Sigmoid colon (tissue), 7 donors: ENCODE data around the gene LLGL2. TPM values are rescaled to one million over a fixed set of nuclear protein-coding genes. Genes with fewer than 3 reads are reported as not detected.

ENCODE experiments used
- DNase-seq: peaks from one replicate; pipeline ENCODE4 v3.0.0-alpha.2; 2019
- H3K27ac ChIP-seq, 4 donors: fragments of 200-600 bp; sonication (generic); one replicate each; pipeline ENCODE4 v1.5.1; 2016 to 2019; ENCODE audit warnings: mild to moderate bottlenecking in 1 of 4
- H3K27me3 ChIP-seq, 3 donors: fragments of 200-600 bp; sonication (generic); one replicate each; pipeline ENCODE4 v1.5.1; 2019; ENCODE audit warnings: mild to moderate bottlenecking in 1 of 3
- H3K36me3 ChIP-seq, 4 donors: fragments of 200-600 bp; sonication (generic); one replicate each; pipeline ENCODE4 v1.5.1; 2016 to 2019
- H3K4me1 ChIP-seq, 4 donors: fragments of 200-600 bp; sonication (generic); one replicate each; pipeline ENCODE4 v1.5.1; 2017 to 2019
- H3K4me3 ChIP-seq, 4 donors: fragments of 200-600 bp; sonication (generic); one replicate each; pipeline ENCODE4 v1.5.1; 2017 to 2019; ENCODE audit warnings: mild to moderate bottlenecking in 2 of 4, moderate library complexity in 1 of 4
- H3K9me3 ChIP-seq, 4 donors: fragments of 200-600 bp in 3 of 4; sonication (generic) in 3 of 4; one replicate each; pipeline versions ENCODE4 v1.5.1 to v1.6.1; 2013 to 2019
- EP300 ChIP-seq, 4 donors: sonication (generic); formaldehyde crosslinking; IDR thresholded peaks; one replicate each; pipeline ENCODE4 v1.6.1; 2017; ENCODE audit warnings: antibody characterized with exemption in 4 of 4
- POLR2A ChIP-seq, 2 donors: fragments of 450-650 bp; IDR thresholded peaks; one replicate each; pipeline ENCODE4 v1.6.1; 2016; ENCODE audit warnings: antibody characterized with exemption in 2 of 2, mild to moderate bottlenecking in 2 of 2, moderate library complexity in 2 of 2
- POLR2AphosphoS5 ChIP-seq, 4 donors: sonication (generic); formaldehyde crosslinking; IDR thresholded peaks; one replicate each; pipeline ENCODE4 v1.6.1; 2017; ENCODE audit warnings: antibody characterized with exemption in 4 of 4
- WGBS, 2 donors: extraction: QIAGEN DNeasy Blood & Tissue Kit; methylation state at CpG; one replicate each; pipeline ENCODE4 v1.1.7; 2013; 5-methylcytosine and 5-hydroxymethylcytosine counted together
- intact Hi-C: fragments of 100-400 bp; cut with DNase I; formaldehyde crosslinking; loops from one replicate; pipeline ENCODE4 v1.15.1; 2023
- polyA plus RNA-seq, 3 donors: library from polyadenylated mRNA; stranded (reverse); fragments of 200-250 nt; gene quantifications; one replicate each; pipeline ENCODE4 v1.2.3, GENCODE V29; 2013
- total RNA-seq, 4 donors: library from RNA; depleted of rRNA; stranded (reverse); fragments of >200 nt; gene quantifications; one replicate each; pipeline ENCODE4 v1.1.0, GENCODE V29; 2016
- TF ChIP-seq, protein P1 (sequence below), 4 experiments: fragments of 450-650 bp in 3 of 4; fragments of 200-600 bp in 1 of 4; IDR thresholded peaks; one replicate each; pipeline ENCODE4 v1.5.1; 2016 to 2019; ENCODE audit warnings: antibody characterized with exemption in 4 of 4, mild to moderate bottlenecking in 3 of 4, moderate library complexity in 2 of 4
- donor health status: healthy with polysubstance abuse.
- donor health status: Bipolar disorder and iron deficiency.
- donor health status: healthy.

Gene LLGL2
- total and polyA plus RNA-seq, 7 donors: 1.4 to 299 (median 5.0) TPM

DNA sequence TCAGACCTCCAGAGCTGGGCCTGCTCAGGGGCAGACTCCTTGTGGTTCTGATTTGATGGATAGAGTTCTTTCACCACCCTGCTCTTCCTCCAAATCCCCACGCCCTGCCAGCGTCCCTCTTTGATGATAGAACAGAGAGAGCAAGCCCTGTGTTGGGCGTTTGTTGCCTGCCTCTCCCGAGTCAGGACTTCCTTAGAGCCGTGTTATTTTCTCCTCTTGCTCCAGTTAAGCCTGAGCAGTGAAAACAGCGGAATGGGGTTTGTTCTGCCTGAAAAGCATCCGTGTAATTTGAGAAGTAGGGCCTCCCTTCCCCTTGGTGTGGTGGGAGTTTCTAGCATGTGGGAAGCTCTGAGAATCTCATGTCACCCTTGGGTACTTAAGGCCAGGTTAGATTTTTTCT lies 47.0 kb upstream of the LLGL2 start:
- Histone ChIP-seq H3K27ac (peak overlapping the region in 1 of 4 donors; percentile 20), H3K9me3 (no peaks in the 10 kb centered on the region), H3K36me3 (peaks cover 0 to 2% (median 0%) of the 10 kb centered on the region in 4 donors), H3K4me3 (no peak overlapping the region), H3K4me1 (peaks cover 0 to 33% (median 30%) of the 10 kb centered on the region in 4 donors), H3K27me3 (no peaks in the 10 kb centered on the region)
- no peak for DNase-seq
- no peak for TF ChIP-seq POLR2A (IDR thresholded peaks at IDR 0.05)
- TF ChIP-seq, protein P1, sequence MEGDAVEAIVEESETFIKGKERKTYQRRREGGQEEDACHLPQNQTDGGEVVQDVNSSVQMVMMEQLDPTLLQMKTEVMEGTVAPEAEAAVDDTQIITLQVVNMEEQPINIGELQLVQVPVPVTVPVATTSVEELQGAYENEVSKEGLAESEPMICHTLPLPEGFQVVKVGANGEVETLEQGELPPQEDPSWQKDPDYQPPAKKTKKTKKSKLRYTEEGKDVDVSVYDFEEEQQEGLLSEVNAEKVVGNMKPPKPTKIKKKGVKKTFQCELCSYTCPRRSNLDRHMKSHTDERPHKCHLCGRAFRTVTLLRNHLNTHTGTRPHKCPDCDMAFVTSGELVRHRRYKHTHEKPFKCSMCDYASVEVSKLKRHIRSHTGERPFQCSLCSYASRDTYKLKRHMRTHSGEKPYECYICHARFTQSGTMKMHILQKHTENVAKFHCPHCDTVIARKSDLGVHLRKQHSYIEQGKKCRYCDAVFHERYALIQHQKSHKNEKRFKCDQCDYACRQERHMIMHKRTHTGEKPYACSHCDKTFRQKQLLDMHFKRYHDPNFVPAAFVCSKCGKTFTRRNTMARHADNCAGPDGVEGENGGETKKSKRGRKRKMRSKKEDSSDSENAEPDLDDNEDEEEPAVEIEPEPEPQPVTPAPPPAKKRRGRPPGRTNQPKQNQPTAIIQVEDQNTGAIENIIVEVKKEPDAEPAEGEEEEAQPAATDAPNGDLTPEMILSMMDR (IDR thresholded peaks at IDR 0.05): no peak
- no peak for TF ChIP-seq EP300 (IDR thresholded peaks at IDR 0.05)
- TF ChIP-seq POLR2AphosphoS5 (IDR thresholded peaks at IDR 0.05): no peak
- 90 to 92% methylated on average over 7 of the region's 7 CpGs for WGBS, 2 donors
- intact Hi-C loops: loop anchor here (5.0 kb wide), 1 partner anchor 34 kb away; no protein-coding TSS in a partner anchor

DNA sequence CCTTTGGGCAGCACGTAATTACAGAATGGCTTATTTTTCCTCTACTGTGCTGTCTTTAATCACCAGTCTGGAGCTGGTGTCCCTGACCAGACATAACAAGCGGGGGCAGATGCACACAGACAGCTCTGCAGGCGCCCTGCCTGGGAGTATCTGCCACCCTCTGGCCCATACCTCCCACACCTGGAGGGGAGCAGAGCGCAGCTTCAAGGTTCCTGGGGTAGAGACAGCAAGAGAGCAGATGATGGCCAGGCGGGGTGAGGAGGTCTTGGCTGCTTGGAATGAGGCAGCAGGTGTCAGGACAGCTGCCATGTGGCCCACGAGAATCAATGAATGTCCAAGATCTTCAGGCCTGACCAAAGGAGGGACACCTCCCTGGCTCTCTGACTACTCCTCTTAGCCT lies 45.2 kb upstream of the LLGL2 start:
- TF ChIP-seq POLR2AphosphoS5 (IDR thresholded peaks at IDR 0.05): no peak
- TF ChIP-seq, protein P1 (IDR thresholded peaks at IDR 0.05): no peak
- no peak for TF ChIP-seq EP300 (IDR thresholded peaks at IDR 0.05)
- no peak overlapping the region for H3K27ac ChIP-seq
- no peaks in the 10 kb centered on the region for H3K27me3 ChIP-seq
- H3K4me3 ChIP-seq: no peak overlapping the region
- no peak for DNase-seq
- peaks cover 0 to 25% (median 24%) of the 10 kb centered on the region in 4 donors for H3K4me1 ChIP-seq
- no peaks in the 10 kb centered on the region for H3K9me3 ChIP-seq
- WGBS, 2 donors: 89 to 96% methylated on average over 6 of the region's 6 CpGs
- H3K36me3 ChIP-seq: no peaks in the 10 kb centered on the region
- intact Hi-C loops: no loop called here

DNA sequence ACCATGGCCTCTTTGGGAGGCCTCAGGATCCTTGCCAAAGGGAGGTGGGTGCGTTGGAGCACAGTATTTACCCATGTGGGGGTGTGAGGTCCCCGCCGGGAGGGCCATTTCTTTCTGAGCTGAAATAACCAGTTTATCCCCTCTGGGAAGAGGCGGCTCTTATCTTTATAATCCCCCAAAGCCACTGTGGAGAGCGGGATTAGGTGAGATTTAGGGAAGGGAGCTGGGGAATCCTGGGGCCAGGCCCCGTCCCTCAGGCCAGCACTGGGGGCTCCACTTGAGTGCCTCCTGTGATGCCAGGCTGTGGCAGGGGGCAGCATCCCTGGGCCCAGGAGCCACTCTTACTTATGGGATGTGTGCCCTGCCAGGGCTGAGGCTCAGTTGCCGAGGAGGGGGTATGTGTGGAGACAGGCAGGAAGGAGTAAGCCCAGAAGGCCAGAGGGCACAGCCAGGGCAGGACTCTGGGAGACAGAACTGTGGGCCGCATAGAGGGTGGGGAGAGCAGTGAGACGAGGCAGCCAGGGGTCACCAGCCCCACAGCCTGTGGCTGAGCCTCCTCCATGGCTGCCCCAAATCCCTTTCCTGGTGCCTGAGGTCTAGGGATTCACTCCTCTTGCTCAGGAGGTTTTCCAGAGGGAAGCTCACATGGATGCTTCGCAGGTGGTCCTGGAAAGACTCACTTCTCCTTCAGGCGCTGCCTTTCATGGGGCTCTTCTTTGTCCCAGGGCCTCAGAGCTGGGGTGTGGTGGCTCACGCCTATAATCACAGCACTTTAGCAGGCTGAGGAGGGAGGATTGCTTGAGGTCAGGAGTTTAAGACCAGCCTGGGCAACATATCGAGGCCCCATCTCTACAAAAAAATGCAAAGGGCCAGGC lies 44.1 kb upstream of the LLGL2 start:
- DNase-seq: no peak
- Histone ChIP-seq H3K27me3 (no peaks in the 10 kb centered on the region), H3K4me1 (peaks cover 0 to 17% (median 13%) of the 10 kb centered on the region in 4 donors), H3K4me3 (no peak overlapping the region), H3K9me3 (no peaks in the 10 kb centered on the region), H3K36me3 (no peaks in the 10 kb centered on the region), H3K27ac (peak overlapping the region in 1 of 4 donors; percentile 14)
- intact Hi-C loops: no loop called here
- WGBS, 2 donors: 65 to 83% methylated on average over 13 of the region's 13 CpGs
- no peak for TF ChIP-seq POLR2AphosphoS5 (IDR thresholded peaks at IDR 0.05)
- TF ChIP-seq POLR2A (IDR thresholded peaks at IDR 0.05): no peak
- TF ChIP-seq, protein P1 (IDR thresholded peaks at IDR 0.05): no peak
- no peak for TF ChIP-seq EP300 (IDR thresholded peaks at IDR 0.05)

DNA sequence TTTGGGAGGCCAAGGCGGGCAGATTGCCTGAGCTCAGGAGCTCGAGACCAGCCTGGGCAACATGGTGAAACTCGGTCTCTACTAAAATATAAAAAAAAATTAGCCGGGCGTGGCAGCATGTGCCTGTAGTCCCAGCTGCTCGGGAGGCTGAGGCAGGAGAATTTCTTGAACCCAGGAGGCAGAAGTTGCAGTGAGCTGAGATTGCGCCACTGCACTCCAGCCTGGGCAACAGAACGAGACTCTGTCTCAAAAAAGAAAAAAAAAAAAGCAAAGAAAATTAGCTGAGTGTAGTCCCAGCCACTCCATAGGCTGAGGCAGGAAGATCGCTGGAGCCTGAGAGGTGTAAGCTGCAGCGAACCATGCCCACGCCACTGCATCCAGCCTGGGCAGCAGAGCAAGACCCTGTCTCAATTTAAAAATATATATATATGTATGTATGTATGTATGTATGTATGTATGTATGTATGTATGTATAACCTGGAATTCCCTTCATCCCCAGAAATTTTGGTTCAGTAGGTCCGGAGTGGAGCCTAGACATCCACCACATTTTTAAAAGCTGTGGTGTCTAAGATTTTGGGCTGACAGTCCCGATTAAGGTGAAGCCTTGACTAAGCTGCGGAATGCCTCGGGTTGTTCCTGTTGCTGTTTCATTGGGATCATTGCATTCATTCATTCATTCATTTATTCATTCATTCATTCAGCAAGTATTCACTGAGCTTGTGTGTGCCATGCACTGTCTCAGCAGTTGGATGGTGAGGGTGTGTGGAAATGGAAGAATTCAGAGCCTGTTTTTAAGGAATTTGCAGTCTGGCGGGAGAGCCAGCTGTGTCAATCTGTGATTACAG lies 43.2 kb upstream of the LLGL2 start:
- Histone ChIP-seq H3K9me3 (no peaks in the 10 kb centered on the region), H3K36me3 (no peaks in the 10 kb centered on the region), H3K27me3 (no peaks in the 10 kb centered on the region), H3K27ac (peak overlapping the region in 1 of 4 donors; percentile 14), H3K4me1 (peaks cover 0 to 14% (median 9%) of the 10 kb centered on the region in 4 donors), H3K4me3 (no peak overlapping the region)
- intact Hi-C loops: no loop called here
- TF ChIP-seq POLR2A (IDR thresholded peaks at IDR 0.05): no peak
- TF ChIP-seq POLR2AphosphoS5 (IDR thresholded peaks at IDR 0.05): no peak
- TF ChIP-seq, protein P1 (IDR thresholded peaks at IDR 0.05): no peak
- no peak for TF ChIP-seq EP300 (IDR thresholded peaks at IDR 0.05)
- WGBS, 2 donors: 82 to 89% methylated on average over 16 of the region's 16 CpGs
- no peak for DNase-seq
